ENCODE measurements around the gene TRAK2.

DNA sequence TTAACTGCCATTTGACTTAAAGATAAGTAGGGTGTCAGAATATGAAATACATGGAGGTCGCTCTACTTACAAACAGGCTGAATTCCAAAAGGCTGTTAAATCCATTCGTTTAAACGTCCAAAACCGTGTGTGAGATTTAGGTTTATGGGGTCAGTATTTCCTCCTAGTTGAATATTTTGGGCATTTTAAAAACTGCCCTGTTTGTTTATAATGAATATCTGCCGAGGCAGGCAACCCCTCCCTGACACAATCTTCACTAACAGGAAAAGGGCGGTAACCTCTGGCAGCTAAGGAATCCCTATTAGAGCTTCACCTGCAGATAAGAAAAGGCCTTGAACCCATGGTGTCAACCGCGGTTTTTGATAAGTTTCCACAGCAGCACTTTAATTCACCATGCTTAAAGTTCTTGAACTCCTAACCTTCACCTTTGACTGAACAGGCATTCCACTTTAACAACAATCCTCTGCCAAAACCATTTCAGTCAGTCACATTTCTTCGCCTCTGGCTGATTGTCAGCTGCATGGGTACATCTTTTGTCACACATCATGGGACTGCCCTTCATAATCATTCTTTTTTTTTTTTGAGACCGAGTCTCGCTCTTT is 17.8 kb downstream of the TRAK2 start:
- TF ChIP-seq, protein P1, sequence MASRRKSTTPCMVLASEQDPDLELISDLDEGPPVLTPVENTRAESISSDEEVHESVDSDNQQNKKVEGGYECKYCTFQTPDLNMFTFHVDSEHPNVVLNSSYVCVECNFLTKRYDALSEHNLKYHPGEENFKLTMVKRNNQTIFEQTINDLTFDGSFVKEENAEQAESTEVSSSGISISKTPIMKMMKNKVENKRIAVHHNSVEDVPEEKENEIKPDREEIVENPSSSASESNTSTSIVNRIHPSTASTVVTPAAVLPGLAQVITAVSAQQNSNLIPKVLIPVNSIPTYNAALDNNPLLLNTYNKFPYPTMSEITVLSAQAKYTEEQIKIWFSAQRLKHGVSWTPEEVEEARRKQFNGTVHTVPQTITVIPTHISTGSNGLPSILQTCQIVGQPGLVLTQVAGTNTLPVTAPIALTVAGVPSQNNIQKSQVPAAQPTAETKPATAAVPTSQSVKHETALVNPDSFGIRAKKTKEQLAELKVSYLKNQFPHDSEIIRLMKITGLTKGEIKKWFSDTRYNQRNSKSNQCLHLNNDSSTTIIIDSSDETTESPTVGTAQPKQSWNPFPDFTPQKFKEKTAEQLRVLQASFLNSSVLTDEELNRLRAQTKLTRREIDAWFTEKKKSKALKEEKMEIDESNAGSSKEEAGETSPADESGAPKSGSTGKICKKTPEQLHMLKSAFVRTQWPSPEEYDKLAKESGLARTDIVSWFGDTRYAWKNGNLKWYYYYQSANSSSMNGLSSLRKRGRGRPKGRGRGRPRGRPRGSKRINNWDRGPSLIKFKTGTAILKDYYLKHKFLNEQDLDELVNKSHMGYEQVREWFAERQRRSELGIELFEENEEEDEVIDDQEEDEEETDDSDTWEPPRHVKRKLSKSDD (conservative IDR thresholded peaks at IDR 0.05; ENCODE audit: low read length), result no peak
- TF ChIP-seq, protein P2, sequence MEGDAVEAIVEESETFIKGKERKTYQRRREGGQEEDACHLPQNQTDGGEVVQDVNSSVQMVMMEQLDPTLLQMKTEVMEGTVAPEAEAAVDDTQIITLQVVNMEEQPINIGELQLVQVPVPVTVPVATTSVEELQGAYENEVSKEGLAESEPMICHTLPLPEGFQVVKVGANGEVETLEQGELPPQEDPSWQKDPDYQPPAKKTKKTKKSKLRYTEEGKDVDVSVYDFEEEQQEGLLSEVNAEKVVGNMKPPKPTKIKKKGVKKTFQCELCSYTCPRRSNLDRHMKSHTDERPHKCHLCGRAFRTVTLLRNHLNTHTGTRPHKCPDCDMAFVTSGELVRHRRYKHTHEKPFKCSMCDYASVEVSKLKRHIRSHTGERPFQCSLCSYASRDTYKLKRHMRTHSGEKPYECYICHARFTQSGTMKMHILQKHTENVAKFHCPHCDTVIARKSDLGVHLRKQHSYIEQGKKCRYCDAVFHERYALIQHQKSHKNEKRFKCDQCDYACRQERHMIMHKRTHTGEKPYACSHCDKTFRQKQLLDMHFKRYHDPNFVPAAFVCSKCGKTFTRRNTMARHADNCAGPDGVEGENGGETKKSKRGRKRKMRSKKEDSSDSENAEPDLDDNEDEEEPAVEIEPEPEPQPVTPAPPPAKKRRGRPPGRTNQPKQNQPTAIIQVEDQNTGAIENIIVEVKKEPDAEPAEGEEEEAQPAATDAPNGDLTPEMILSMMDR (IDR thresholded peaks at IDR 0.05 in 2 of 3, conservative IDR thresholded peaks at IDR 0.05 in 1 of 3; ENCODE audit: insufficient read depth in 2 of 3, low read depth in 1 of 3, low read length in 3 of 3), result no peak

All from K562 (cell line).